MM.1S (cell line): ENCODE results near the gene LINGO3.

Experiments
- DNase-seq: peaks from one replicate; pipeline ENCODE4 v3.0.0-alpha.2; 2015
- H2AFZ ChIP-seq: fragments of 300-600 bp; sonication (generic); 2 replicates; pipeline ENCODE4 v1.6.0; 2016; ENCODE audit warnings: antibody characterized with exemption, low read length
- H3F3A ChIP-seq: fragments of 300-600 bp; sonication (generic); 2 replicates; pipeline ENCODE4 v1.6.1; 2016; ENCODE audit warnings: mild to moderate bottlenecking, antibody characterized with exemption, low read length, moderate library complexity, mixed read lengths; ENCODE audit not compliant: insufficient read depth
- H3K27ac ChIP-seq: fragments of 300-600 bp; sonication (generic); 2 replicates; pipeline ENCODE4 v1.5.1; 2016; ENCODE audit warnings: mild to moderate bottlenecking, low read length
- H3K27me3 ChIP-seq: fragments of 300-600 bp; sonication (generic); replicated peaks from 2 replicates; pipeline ENCODE4 v1.6.0; 2016; ENCODE audit warnings: low read length; ENCODE audit not compliant: insufficient read depth
- H3K36me3 ChIP-seq: fragments of 300-600 bp; sonication (generic); replicated peaks from 2 replicates; pipeline ENCODE4 v1.6.1; 2016; ENCODE audit warnings: mild to moderate bottlenecking, low read length, mixed read lengths; ENCODE audit not compliant: insufficient read depth
- H3K4me1 ChIP-seq: fragments of 300-600 bp; sonication (generic); 2 replicates; pipeline ENCODE4 v1.6.1; 2016; ENCODE audit warnings: low read length, mixed read lengths
- H3K4me2 ChIP-seq: fragments of 300-600 bp; sonication (generic); 2 replicates; pipeline ENCODE4 v1.6.0; 2016; ENCODE audit warnings: low read depth, low read length
- H3K4me3 ChIP-seq: fragments of 300-600 bp; sonication (generic); 2 replicates; pipeline ENCODE4 v1.5.1; 2016; ENCODE audit warnings: low read length, mixed read lengths
- H3K79me2 ChIP-seq: fragments of 300-600 bp; sonication (generic); 2 replicates; pipeline ENCODE4 v1.6.1; 2016; ENCODE audit warnings: mixed run types, low read length, mixed read lengths
- H3K9ac ChIP-seq: fragments of 300-600 bp; sonication (generic); 2 replicates; pipeline ENCODE4 v1.6.1; 2016; ENCODE audit warnings: low read length, mixed read lengths
- H3K9me2 ChIP-seq: fragments of 300-600 bp; sonication (generic); replicated peaks from 2 replicates; pipeline ENCODE4 v1.6.1; 2016; ENCODE audit warnings: mild to moderate bottlenecking, low read length, mixed read lengths; ENCODE audit not compliant: insufficient read depth
- H3K9me3 ChIP-seq: fragments of 300-600 bp; sonication (generic); replicated peaks from 2 replicates; pipeline ENCODE4 v1.6.1; 2016; ENCODE audit warnings: mild to moderate bottlenecking, low read length, mixed read lengths; ENCODE audit not compliant: insufficient read depth
- H4K20me1 ChIP-seq: fragments of 300-600 bp; sonication (generic); 2 replicates; pipeline ENCODE4 v1.6.1; 2016; ENCODE audit warnings: mild to moderate bottlenecking, low read length, moderate library complexity, mixed read lengths; ENCODE audit not compliant: insufficient read depth
- CTCF ChIP-seq: fragments of 300-600 bp; sonication (generic); IDR thresholded peaks from 2 replicates; pipeline ENCODE4 v1.5.1; 2016; ENCODE audit warnings: antibody characterized with exemption, low read length, mixed read lengths
- EZH2 ChIP-seq: fragments of 300-600 bp; sonication (generic); optimal IDR thresholded peaks from 2 replicates; pipeline ENCODE3; 2017; ENCODE audit warnings: low read depth, mild to moderate bottlenecking, antibody characterized with exemption, low read length, mixed read lengths
- EZH2phosphoT487 ChIP-seq: fragments of 300-600 bp; sonication (generic); IDR thresholded peaks from 2 replicates; pipeline ENCODE4 v1.6.1; 2018; ENCODE audit warnings: antibody characterized with exemption, low read length

LINGO3 gene

GRCh38 chr19:2261438-2262172 lies 46.3 kb downstream of the LINGO3 start:
- Histone ChIP-seq H3K27ac (peak overlapping the region; percentile 4; the same call in 1 of the 2 replicates), H3F3A (peaks cover 26% of the 10 kb centered on the region), H3K79me2 (peaks cover 35% of the 10 kb centered on the region), H3K9me3 (no peaks in the 10 kb centered on the region), H3K36me3 (no peaks in the 10 kb centered on the region), H2AFZ (no peak overlapping the region), H3K4me3 (no peak overlapping the region), H3K9me2 (no peaks in the 10 kb centered on the region), H3K9ac (no peak overlapping the region), H3K4me2 (no peak overlapping the region), H4K20me1 (no peaks in the 10 kb centered on the region), H3K27me3 (no peaks in the 10 kb centered on the region), H3K4me1 (peaks cover 33% of the 10 kb centered on the region)
- DNase-seq = peak; percentile 49
- TF ChIP-seq CTCF (peak; percentile 76), EZH2 (no peak)

GRCh38 chr19:2260341-2260805 lies 47.6 kb downstream of the LINGO3 start:
- TF ChIP-seq EZH2 (no peak), CTCF (no peak), EZH2phosphoT487 (no peak)
- Histone ChIP-seq H3K9ac (peak overlapping the region; percentile 66), H2AFZ (no peak overlapping the region), H3K4me3 (peak overlapping the region; percentile 23; the same call in 1 of the 2 replicates), H3K79me2 (peaks cover 44% of the 10 kb centered on the region), H3K27ac (peak overlapping the region; percentile 90), H4K20me1 (no peaks in the 10 kb centered on the region), H3K9me3 (no peaks in the 10 kb centered on the region), H3K36me3 (no peaks in the 10 kb centered on the region), H3K4me2 (peak overlapping the region; percentile 44; the same call in 1 of the 2 replicates), H3K27me3 (no peaks in the 10 kb centered on the region), H3F3A (peaks cover 31% of the 10 kb centered on the region), H3K4me1 (peaks cover 35% of the 10 kb centered on the region), H3K9me2 (no peaks in the 10 kb centered on the region)
- DNase-seq = peak; percentile 87

DNA sequence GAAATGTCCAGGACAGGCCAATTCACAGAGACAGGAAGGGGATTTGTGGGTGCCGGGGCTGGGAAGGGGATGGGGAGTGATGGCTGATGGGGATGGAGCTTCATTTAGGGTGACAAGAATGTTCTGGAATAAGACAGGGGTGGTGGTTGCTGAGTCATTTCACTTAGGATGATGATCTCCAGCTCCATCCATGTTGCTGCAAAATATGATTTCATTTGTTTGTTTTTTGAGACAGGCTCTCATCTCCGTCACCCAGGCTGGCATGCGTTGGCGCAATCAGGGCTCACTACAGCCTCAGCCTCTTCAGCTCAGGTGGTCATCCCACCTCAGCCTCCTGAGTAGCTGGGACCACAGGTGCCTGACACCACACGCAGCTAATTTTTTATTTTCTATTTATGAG lies 48.6 kb downstream of the LINGO3 start:
- H4K20me1 ChIP-seq = no peaks in the 10 kb centered on the region
- peaks cover 33% of the 10 kb centered on the region for H3F3A ChIP-seq
- no peak overlapping the region; the same call in 1 of the 2 replicates for H3K9ac ChIP-seq
- TF ChIP-seq EZH2phosphoT487 (no peak), EZH2 (no peak), CTCF (no peak)
- H3K36me3 ChIP-seq = no peaks in the 10 kb centered on the region
- H3K9me2 ChIP-seq = no peaks in the 10 kb centered on the region
- H3K27me3 ChIP-seq = no peaks in the 10 kb centered on the region
- no peaks in the 10 kb centered on the region for H3K9me3 ChIP-seq
- H3K27ac ChIP-seq = peak overlapping the region; percentile 90; the same call in 1 of the 2 replicates
- DNase-seq = peak; percentile 6
- no peak overlapping the region for H2AFZ ChIP-seq
- H3K4me1 ChIP-seq = peaks cover 42% of the 10 kb centered on the region
- peaks cover 54% of the 10 kb centered on the region for H3K79me2 ChIP-seq
- no peak overlapping the region for H3K4me3 ChIP-seq
- H3K4me2 ChIP-seq = peak overlapping the region; percentile 4; the same call in 1 of the 2 replicates
